Fibroblast of skin of right quadriceps (primary cell): ENCODE measurements around the gene ABCB6.
"Not testable (repeated sequence)": the region's sequence is repeated elsewhere in the genome, so short reads cannot be mapped to it uniquely, and the experiment has no call there.

Experiments used
- DNase-seq: peaks from one replicate; pipeline ENCODE4 v3.0.0-alpha.2; 2013

ABCB6 gene

GRCh38 chr2:219218732-219219701 lies at the start of gene ABCB6:
Gene ABCB6, minus strand, starts transcription at chr2:219218958. Its CDS starts 285 bp downstream, at chr2:219218673.
- peak; percentile 94 for DNase-seq

GRCh38 chr2:219268294-219268693 lies 49.5 kb upstream of the ABCB6 start:
- DNase-seq, result no peak

GRCh38 chr2:219266886-219267285 lies 48.1 kb upstream of the ABCB6 start:
- no peak for DNase-seq

GRCh38 chr2:219266232-219266631 lies 47.5 kb upstream of the ABCB6 start:
- DNase-seq, result no peak

- DNase-seq, result no peak
These were observed 42.5 kb upstream of the ABCB6 start for GRCh38 chr2:219261024-219261855.

GRCh38 chr2:219258942-219259341 lies 40.2 kb upstream of the ABCB6 start:
- DNase-seq, result not testable (repeated sequence)

GRCh38 chr2:219254590-219255201 lies 35.9 kb upstream of the ABCB6 start:
- no peak for DNase-seq

GRCh38 chr2:219253753-219254589 lies 35.2 kb upstream of the ABCB6 start, which contains the start of gene TUBA4A:
Gene TUBA4A, minus strand, starts transcription at chr2:219253918. Its CDS starts 60 bp downstream, at chr2:219253858.
- peak; percentile 55 for DNase-seq

GRCh38 chr2:219252900-219253752 lies 34.4 kb upstream of the ABCB6 start, which contains the start of gene TUBA4B:
Gene TUBA4B, plus strand, starts transcription at chr2:219253243. Its CDS starts 165 bp downstream, at chr2:219253408.
- DNase-seq, result peak; percentile 37

GRCh38 chr2:219252570-219252899 lies 33.8 kb upstream of the ABCB6 start:
- DNase-seq, result no peak

GRCh38 chr2:219252084-219252483 lies 33.3 kb upstream of the ABCB6 start:
- no peak for DNase-seq

- DNase-seq, result peak; percentile 27
These were observed 32.9 kb upstream of the ABCB6 start for GRCh38 chr2:219251656-219252055.

GRCh38 chr2:219250049-219250781 lies 31.5 kb upstream of the ABCB6 start:
- no peak for DNase-seq

- peak; percentile 83 for DNase-seq
These were observed 30.6 kb upstream of the ABCB6 start for GRCh38 chr2:219249203-219249980.

- DNase-seq, result no peak
These were observed 30.1 kb upstream of the ABCB6 start for GRCh38 chr2:219248845-219249202.

- DNase-seq, result no peak
These were observed 29.2 kb upstream of the ABCB6 start for GRCh38 chr2:219247678-219248642.

GRCh38 chr2:219246559-219246958 lies 27.8 kb upstream of the ABCB6 start:
- DNase-seq, result no peak

- no peak for DNase-seq
These were observed 27.1 kb upstream of the ABCB6 start for GRCh38 chr2:219245899-219246230.
